Hindlimb muscle (tissue), 1 donor: Measurements from ENCODE around the gene CCR9. TPM values are rescaled to one million over a fixed set of nuclear protein-coding genes. Genes with fewer than 3 reads are reported as not detected.

ENCODE experiments used
- DNase-seq: peaks from one replicate; pipeline ENCODE4 v3.0.0-alpha.2; 2013
- polyA plus RNA-seq: library from polyadenylated mRNA; unstranded; fragments of 120-200 nt; gene quantifications from one replicate; pipeline ENCODE4 v1.2.1, GENCODE V29; 2013; ENCODE audit not compliant: insufficient read length

The CCR9 gene
- polyA plus RNA-seq, 1 donor: not detected

DNA sequence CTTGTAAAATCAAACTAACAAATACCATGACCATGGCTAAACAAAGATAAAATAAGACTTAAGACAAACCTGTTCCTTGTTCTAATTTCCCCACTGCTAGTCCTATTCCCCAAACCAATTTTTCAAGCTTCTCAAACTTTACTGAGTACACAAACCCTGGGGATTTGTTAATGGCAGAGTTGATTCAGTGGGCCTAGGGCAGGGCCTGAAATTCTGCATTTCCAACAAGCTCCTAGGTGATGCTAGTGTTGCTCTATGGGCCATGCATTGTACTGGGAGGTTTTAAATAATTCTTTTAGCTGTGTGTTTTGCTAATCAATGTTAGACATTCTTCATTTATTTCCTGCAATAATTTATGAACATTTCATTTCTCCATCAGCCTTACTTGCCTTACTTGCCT lies 13.3 kb upstream of the CCR9 start:
- DNase-seq: no peak

- DNase-seq: no peak
These were observed 12.7 kb upstream of the CCR9 start for GRCh38 chr3:45873638-45874037.

DNA sequence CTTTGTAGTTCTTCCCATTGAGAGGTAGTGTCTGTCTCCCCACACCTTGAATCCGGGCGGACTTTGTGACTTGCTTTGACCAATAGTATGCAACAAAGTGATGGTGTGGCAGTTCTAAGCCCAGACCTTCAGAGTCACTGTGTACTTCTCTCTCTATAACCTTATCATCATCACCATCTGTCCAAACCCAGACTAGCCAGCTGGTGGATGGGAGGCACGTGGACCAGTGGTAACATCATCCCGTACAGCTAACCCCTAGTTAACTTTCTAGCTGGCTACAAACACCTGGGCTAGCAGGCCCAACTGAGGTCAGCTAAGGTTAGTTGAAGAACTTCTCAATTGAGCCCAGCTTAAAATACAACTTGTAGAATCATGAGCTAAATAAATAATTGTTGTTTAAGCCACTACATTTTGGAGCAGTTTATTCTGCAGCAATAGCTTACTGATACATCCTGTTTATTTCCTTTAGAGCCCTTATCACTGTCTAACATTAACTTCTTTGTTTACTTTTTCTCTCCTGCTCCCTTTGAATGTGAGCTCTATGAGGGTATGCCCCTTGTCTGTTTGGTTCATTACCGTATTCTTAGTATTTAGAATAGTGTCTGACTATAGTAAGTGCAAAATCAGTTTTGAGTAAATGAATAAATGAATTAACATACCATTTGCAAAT lies 11.5 kb upstream of the CCR9 start:
- no peak for DNase-seq

- no peak for DNase-seq
These were observed 8.2 kb upstream of the CCR9 start for GRCh38 chr3:45878124-45878523.

GRCh38 chr3:45880725-45881077 lies 5.6 kb upstream of the CCR9 start:
- no peak for DNase-seq

DNA sequence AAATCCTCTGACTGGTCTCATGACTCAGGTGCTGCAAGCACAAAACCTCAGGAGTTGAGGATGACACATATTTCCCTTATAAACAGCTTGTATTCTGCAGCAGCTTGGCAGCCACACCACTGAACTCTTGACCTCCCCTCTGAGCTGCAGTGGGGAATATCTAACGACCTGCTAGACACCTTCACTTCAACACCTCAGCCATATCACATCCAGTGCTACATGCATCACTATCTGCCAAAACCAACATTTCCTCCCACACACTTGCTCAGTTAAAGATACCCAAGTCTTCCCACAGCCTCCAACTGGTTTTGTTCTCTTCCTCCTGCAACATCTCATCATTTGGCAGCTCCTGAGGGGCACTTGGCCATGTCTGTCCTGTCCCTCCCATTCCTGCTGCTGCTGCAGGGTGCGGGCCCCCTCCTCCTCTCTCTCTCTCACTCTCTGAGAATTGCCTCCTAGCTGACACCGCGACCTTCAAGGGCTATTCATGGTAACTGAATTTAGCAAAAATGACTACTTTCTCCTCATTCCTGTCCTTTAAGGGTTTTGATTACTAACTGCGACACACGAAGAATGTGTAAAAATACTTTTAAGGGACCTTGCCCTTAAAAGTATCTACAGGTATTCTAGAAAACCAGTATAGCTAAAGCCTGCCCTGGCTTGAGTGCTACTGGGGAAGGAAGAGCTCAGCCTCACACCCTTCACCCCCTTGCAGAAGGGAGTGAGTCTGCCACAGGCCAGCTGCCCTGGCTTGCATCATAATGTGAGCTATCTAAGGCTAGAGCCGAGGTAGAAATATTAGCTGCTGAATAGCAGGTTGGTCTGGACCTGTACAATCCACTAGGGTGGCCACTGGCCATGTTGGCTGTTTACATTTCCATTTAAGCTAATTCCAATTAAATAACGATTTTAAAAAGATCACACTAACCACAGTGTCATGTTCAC lies 5.0 kb upstream of the CCR9 start:
- no peak for DNase-seq

- no peak for DNase-seq
These were observed 1.8 kb upstream of the CCR9 start for GRCh38 chr3:45884368-45885201.

- no peak for DNase-seq
These were observed 942 bp downstream of the CCR9 start for GRCh38 chr3:45887285-45887684.

DNA sequence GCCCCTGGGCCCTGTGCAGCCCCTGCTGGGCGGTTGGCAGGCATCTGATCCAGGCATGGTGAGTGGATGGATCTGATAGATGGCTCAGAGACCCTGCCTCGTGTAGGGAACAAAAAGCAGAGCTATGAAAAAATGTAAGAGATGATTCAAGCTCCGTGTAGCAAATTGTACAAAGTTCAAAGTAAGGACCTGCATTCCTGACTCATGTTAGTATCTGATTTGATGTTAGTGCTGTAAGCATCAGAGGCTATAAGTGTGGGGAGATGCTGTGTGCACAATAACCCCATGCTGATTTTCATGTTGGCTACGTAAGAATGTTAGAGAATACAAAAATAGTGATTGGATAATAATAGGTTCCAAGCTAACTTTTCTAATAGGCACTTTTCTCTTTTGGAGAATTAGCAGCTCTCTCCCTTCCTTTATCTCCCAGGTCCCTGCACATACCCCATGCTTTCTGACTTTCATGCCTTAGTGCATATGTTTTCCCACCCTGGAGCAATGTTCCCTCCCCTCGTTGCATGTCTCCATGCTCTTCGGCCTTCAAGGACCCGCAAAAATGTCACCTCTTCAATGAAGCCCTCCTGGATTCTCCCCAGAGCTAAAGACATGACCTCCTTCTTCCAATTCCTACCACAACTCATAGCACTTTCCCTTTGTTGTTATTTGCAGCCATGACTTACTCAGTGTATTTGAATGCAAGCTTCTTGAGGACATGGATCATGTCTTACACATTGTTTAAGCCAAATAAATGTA lies 1.6 kb downstream of the CCR9 start:
- no peak for DNase-seq

- DNase-seq: no peak
These were observed 3.0 kb downstream of the CCR9 start for GRCh38 chr3:45889337-45889736.

- DNase-seq: no peak
These were observed 4.1 kb downstream of the CCR9 start for GRCh38 chr3:45890405-45890804.

- no peak for DNase-seq
These were observed 5.8 kb downstream of the CCR9 start for GRCh38 chr3:45892161-45892560.

GRCh38 chr3:45894015-45894414 lies 7.7 kb downstream of the CCR9 start:
- no peak for DNase-seq

DNA sequence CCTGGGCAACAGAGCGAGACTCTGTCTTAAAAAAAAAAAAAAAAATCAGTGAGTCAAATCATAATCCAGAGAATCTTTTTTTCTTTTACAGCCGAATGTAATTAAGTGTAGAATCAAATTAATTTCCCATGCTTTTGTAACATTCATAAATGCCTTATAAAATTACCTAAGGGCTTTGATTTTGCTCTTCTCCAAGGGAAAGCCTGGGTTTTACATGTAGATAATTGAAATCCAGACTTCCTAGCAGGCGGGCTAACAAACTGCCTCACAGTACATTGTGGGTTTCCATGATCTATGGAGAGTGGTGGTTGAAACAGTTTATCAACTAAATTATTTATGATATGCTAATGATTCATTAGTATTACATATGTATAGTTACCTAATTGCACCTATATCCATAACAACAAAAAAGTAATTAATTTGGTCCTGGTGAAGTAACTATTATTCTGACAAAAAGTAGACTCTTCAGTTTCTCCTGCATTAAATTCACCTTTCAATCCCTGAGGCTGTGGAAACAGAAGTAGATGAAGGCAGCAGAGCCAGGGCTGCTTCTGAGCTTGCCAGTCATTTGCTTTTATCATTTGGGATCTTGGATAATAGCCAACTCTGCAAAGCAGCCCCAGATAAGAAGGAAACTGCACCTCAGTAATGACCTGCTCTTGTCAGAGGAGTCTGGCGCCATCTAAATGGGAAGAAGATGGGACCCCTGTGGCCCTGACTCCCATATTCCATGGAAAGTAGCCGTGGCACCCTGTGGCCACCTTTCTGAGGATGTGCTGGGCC lies 9.5 kb downstream of the CCR9 start:
- DNase-seq: no peak

GRCh38 chr3:45896956-45897355 lies 10.6 kb downstream of the CCR9 start:
- DNase-seq: no peak

DNA sequence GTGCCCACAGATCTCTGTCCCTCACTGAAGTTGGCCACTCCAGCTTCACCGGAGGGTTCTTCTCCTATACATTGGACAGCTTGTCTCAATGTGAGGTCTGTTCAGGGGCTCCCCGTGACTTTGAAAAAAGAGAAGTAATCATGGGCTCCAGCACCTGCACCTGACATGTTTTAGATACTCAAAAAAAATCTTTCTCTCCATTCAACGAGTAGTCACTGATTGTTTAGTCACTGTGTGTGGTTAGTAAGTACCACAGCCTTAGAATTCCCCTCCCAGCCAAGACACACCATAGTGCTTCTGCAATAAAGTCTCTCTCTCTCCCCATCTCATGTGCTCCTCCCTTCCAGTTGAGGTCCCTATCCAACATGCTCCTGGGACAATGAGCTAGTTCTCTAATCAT lies 18.6 kb downstream of the CCR9 start:
- DNase-seq: no peak

- DNase-seq: no peak
These were observed 19.4 kb downstream of the CCR9 start for GRCh38 chr3:45905755-45906154.

DNA sequence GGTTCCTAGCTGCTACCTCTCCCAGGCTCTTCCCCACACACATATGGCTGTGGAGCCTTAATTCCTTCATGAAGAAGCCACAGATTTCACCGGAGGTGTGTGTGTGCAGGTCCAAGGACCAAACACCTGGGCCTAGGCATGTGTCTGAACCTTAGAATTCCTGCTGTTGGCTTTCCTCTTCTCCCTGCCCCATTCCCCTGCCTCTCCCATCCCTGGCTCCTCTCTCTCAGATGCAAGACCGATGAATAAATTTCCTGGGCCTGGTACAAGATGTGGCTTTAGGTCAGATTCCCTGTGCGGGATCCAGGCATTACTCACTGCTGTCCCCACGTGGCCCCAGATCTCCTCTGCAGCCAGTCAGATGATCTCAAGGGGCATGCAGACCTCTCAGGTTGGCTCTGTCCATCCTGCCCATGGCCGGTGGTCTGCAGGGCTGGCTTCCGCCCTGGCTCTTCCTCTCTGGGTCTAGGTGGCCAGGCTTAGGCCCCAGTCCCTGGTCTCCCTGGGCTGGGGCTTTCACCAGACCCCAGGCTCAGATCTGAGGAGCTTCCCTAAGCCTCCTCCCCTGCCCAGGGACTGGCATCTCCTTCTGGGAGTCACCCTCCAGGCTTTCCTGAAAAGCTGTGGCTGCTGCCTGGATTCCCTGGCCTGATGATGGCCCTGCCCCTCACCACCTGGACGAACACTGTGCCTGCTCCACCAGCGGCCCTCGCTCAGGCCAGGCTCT lies 20.5 kb downstream of the CCR9 start:
- no peak for DNase-seq

DNA sequence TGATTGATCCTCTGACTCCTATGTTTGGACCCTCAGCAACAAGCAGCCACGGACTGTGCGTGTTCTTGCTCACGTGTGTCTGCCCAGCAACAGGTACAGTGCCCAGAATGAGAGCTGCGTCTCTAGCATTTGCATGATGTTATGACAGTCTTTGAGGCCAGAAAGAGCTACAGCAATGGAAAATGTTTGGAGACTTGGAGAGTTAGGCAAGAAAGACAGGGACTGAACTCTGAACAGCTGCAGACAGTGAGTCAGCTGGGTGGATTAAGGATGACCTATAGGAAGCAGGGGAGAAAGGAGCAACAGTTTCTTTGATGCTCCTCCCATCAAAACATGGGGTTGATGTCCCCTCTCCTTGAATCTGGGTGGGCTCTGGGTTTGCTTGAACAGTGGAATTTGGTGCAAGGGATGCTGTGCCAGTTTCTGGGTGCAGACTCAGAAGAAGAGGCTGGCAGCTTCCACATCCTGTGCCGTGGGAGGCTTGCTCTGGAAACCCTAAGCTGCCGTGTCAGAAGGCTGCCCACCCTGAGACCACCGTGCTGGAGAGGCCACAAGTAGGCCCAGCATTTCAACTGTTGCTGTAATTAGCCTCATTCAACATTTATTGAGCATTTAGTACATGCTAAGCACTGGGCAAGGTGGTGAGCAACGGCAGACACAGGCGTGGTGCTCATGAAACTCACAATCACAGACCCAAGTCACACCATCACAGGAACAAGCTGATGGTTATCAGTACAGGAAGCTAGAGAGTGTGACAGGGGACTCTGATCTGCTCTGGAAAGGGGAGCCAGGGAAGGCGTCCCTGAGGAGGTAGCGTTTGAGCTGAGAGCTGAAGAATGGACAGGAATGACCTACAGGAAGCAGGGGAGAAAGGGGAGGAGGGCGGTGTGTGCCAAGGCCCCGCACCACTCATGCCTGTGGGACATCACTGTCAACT lies 21.7 kb downstream of the CCR9 start:
- no peak for DNase-seq

- DNase-seq: no peak
These were observed 22.4 kb downstream of the CCR9 start for GRCh38 chr3:45908761-45909160.
